ENCODE results near the gene NVL.

Gene NVL

GRCh38 chr1:224177356-224177999, 152.5 kb downstream of the NVL start:
- TF ChIP-seq CTCF (IDR thresholded peaks at IDR 0.05; ENCODE audit: low read length, missing control alignments): no peak
- no peak for DNase-seq (ENCODE audit: low read depth)
- H3K4me3 ChIP-seq (replicated peaks; ENCODE audit: low read depth, low read length): no peak overlapping the region
